NCI-H187 (cell line): ENCODE measurements around the gene A2ML1.
"Not testable (repeated sequence)": the region's sequence is repeated elsewhere in the genome, so short reads cannot be mapped to it uniquely, and the experiment has no call there.

Source experiments
- DNase-seq, 2 experiments: peaks; one replicate each; lab custom pipeline; 2025; lab: John Stamatoyannopoulos, UW

A2ML1 gene

DNA sequence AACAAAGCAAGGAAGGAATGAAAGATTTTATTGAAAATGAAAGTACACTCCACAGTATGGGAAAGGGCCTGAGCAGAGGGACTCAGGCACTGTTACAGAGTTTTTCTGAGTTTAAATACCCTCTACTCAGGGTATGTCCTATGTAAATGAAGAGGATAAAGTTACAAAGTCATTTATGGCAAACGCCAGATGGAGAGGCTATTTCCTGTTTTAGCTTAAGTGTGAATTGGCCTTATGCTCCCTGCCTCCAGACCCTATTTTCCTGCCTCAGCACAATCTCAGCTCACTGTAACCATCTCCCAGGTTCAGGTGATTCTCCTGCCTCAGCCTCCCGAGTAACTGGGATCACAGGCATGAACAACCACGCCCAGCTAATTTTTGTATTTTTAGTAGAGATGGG lies 85.1 kb downstream of the A2ML1 start:
- no peak for DNase-seq

DNA sequence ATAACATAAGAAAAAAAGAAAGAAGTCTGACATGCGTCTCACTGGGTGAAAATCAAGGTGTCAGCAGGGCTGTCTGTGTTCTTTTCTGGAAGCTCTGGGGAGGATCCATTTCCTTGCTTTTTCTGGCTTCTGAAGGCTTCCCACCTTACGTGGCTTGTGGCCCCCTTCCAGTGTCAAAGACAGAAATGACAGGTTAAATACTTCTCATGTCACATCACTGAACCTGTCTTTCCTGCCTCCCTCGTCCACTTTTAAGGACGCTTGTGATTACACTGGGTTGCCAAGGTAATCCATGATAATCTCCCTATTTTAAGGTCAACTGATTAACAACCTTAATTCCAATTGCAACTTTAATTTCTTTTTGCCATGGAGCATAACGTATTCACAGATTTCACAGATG lies 87.3 kb downstream of the A2ML1 start:
- no peak for DNase-seq

DNA sequence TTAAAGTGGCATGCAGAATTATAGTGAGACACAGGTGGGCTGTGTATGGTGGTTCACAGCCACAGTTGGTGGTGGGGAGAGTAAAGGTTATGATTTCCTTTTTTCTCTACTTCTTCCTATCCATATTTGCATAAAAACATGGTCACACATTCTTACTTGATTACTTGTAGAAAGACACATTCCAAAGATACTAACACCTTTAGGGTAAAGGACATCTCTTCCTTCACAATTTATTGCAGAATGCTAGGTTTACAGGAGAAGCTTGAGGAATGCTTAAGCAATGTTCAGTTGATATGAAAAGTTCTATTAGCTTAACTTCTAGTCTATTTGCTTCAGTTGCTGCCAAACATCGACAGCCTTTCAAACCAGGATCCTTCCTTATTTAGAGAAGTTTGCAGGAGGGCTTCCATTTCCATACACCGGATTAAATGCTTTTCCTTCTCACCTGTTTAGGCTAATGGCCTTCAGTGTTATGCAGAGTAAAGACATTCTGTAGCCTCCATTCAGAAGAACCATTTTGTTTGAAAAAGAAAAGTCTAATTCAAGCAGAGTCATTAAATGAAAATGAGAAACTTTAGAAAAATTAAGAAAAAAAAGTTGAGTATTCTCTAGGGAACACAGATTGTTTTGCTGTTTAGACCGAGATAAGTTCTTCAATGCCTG lies 89.3 kb downstream of the A2ML1 start:
- no peak for DNase-seq

DNA sequence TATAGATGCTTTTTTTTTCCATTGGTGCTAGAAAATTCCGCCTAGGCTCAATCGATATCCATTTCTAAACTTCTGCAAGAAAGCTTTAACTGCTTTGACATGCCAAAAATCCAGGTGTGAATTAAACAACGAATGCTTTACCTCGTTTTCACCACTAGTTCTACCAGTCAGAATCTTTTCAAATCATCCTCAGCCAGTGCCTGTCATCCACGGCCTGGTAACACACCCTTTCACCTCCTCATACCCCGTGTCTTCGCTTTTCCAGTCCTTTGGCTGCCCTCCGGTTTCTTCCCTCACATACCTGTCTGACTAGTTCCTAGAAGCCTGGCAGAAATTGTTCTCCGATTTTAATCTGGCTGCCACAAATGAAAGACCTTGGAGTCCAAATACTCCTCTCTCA lies 90.5 kb downstream of the A2ML1 start:
- DNase-seq, result no peak

DNA sequence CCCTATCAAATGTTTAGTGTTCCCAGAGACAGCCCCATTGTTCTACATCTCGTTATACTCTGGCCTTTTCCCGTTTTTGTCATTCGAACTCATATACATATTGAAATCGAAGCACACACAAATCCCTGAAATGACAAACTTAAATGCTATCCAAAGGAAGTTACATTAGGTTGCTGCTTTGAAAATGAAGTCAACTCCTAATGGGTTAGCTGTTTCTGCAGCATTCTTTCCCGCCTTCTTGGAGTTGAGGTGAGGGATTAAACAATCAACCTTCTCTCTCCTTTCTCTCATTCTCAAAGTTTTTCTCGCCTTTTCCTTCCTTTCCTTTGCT lies 91.2 kb downstream of the A2ML1 start:
- no peak for DNase-seq

DNA sequence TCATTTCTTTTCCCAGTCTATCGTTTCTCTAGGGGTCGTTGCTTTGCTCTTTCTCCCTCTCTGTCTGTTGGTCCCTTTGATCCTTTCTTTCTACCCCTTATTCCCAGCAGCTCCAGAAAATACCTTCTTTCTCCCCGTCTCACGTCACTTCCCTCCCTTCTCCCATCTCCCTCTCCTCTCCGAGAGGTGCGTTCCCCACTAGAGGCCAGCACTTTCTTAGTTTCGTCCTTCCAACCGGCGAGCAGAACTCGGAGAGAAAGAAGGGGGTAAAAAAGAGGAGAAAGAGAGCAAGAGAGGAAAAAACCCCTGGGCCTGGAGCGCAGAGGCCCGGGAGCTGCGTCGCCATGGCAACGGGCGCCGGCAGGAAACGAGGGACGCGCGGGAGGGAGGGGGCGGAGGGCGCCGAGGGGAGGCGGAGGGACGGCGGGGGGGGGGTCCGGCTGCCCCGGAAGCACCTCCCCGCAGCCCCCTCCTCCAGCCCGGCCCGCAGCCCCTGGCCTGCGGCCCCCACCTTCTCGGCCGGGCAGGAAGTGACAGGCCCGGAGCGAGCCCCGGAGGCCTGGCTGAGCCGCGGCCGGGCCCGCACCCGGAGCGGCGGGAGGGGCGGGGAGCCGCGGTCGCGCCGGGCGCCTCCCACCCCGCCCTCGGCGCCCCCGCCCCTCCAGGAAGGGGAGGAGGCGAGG lies 91.8 kb downstream of the A2ML1 start, which contains the start of gene PHC1:
TSS of gene PHC1 (plus strand) at position 477 of the 683 bp plus-strand sequence. CDS start 3,169 bp downstream, outside the sequence.
- DNase-seq, result peak; percentile 19 to 52

DNA sequence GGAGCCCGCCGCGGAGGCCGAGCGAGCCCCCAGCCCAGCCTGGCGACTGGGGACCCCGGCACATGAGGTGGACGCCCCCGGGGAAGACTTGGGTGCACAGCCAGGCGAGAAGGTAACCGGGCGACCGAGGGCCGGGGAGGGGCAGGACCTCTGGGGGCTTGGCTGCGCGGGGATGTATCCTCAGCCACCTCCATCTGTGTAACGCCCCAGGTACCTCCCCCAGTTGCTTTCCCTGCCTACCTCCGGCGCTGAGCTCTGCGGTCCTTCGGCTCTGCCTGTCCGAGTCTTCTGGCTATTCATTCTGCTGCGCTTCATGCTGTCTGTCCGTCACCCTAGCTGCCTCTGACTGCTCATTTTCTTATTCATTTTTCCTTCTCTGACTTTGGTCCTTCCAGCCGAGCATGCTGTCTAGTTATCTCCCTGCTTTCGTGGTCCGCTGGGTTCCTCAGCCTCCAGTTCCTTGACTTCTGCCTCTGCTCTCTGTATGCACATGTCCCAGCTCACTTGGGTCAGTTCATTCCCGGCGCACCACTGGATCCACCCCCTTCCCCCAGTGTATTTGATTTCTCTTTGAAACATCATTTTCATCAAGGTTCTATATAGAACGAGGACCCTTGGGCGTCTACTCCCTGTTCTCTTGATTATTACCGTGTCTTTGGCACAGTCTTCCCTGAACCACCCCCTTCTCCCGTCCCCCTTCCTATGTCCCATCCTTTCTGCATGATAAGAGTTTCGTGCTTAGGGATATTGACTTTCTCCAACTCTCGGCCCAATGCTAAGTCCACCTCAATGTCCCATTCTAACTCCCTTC lies 92.5 kb downstream of the A2ML1 start:
- DNase-seq, result peak; percentile 6 to 13

DNA sequence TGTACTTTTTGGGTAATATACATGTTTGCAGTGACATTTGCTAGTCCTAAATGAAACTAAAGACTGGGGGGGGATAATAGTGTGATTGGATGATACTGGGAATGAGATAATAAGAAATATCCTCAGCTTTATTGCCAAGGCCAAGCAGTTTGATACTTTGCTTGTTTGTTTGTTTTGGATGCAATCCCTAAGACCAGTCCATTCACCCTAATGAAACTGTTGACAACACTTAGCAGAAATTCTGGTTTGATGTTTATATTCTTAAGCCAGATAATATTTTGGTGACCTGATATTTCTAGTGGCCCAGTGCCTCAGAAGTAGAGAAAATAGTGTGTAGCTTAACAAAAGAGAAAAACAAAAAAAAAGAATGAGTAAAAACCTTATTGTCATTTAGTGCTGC lies 93.7 kb downstream of the A2ML1 start:
- DNase-seq, result no peak

DNA sequence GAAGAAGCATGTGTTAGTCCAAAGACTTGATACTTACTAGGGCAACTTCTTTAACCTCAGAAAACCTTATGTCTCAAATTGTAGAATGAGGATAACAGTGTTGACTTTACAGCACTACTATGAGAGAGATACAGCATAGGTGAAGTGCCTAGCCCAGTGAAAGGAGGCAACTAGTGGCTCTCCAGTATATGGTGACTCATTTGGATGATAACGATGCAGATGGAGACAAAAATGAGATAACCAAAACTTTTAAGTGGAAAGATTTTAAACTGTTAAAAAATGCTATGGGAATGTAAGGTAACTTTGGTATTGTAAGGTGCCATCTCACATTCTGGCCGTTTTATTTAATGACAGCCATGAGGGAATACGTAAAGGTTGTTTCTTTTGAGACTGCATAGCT lies 94.6 kb downstream of the A2ML1 start:
- no peak for DNase-seq

DNA sequence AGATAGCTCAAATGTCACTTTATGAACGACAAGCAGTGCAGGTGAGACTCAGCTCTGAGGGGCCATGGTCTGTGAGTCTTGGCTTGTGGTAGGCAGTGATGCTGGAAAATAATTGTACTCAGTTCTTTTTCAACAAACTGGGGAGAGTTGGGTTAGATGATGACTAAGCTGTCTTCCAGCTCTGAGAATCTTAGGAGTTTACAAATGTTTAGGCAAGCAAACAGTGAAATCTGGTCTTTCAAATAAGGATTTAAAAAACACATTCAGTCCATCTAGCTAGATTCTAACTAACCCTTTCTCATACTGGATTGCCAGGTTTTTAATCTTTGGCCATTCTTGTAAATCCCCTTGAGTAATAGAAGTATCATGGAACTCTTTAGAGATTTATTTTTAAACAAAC lies 95.3 kb downstream of the A2ML1 start:
- no peak for DNase-seq

DNA sequence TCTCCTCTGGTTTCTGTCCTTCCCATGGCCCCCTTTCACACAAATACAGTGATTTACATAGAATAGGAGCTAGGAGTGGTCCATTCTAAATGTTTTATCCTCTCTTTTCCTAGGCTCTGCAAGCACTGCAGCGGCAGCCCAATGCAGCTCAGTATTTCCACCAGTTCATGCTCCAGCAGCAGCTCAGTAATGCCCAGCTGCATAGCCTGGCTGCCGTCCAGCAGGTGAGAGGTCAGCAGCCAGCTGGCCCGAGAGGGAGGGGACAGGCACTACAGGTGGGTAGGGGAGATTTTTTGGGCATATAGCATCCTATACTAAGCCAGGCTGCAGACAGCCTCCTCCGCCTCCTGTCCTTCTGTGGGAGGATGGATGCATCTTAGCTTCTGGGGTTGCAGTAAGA lies 97.2 kb downstream of the A2ML1 start:
- DNase-seq, result not testable (repeated sequence)

DNA sequence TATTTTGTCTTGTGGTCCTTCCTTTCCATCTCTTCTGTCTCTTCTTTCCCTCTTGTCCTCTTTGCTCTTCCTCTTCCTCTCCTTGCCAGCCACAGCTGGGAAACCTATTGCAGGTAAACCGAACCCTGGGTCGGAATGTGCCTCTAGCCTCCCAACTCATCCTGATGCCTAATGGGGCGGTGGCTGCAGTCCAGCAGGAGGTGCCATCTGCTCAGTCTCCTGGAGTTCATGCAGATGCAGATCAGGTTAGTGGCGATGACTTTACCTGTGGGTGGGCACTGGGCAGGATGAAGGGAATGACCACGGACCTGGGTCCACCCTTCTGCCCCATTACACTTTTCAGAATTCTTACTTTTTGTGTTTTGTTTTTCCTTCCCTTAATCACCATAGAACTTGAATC lies 100.1 kb downstream of the A2ML1 start:
- DNase-seq, result no peak
